RCC 7860 (cell line): ENCODE results near the gene PALLD.

ENCODE experiments used
- DNase-seq: peaks from one replicate; pipeline ENCODE4 v3.0.0-alpha.2; 2015; ENCODE audit warnings: low spot score
- FAIRE-seq: peaks from 2 replicates; lab custom pipeline; 2012; peaks lifted over from hg19 to GRCh38; lab: Jason Lieb, UNC

PALLD gene

DNA sequence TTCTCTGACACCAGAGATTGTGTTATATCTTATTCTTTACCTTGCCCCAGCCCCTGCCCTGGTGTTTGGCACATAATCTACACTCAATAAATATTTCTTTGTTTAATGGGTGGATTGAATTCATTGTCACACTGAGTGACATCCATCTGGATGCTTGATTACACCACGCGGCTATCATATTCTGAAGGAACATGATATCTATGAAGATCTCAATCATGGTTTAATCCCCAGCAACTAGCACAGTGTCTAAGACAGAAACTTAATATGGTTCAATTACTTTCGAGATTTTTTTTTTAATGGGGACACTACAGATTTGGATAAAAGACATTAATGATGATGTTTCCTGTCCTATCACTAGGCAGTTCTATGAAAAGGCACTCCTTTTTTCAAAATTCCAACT lies 246.3 kb downstream of the PALLD start:
- FAIRE-seq, result no peak
- DNase-seq, result no peak

DNA sequence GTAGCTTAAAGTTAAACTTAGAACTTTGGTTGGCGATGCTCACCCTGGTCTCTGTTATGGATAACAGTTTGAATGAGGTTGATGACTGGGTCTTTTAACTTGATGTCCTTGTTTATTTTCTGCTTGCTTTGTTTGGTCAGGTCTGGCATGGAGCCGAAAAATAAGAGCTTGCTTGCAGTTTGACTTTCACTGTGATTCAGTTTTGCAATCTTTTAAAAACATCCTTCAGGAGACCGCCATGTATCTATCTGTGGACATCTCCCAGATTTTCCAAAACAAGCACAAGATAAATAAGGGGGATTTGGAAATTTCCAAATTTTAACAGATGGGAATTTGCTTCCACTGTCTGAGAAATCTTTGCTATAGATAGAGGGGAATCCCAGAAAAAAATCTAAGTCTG lies 246.7 kb downstream of the PALLD start:
- no peak for DNase-seq
- FAIRE-seq, result no peak

- FAIRE-seq (no peak), DNase-seq (no peak)
Measured at GRCh38 chr4:168744021-168744420, 247.2 kb downstream of the PALLD start.

DNA sequence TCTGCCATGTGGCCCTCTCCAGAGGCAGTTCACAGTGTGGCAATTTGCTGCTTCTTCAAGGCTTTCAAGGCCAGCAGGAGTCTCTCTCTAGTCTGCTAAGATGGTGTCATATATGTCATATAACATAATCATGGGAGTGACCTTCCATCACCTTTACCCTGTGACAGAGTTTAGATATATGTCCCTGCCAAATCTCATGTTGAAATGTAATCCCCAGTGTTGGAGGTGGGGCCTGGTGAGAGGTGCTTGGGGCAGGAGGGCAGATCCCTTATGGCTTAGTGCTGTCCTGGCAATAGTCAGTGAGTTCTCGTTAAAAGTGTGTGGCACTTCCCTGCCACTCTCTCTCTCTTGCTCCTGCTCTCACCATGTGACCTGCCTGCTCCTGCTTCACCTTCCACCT lies 252.0 kb downstream of the PALLD start:
- DNase-seq (no peak), FAIRE-seq (no peak)

DNA sequence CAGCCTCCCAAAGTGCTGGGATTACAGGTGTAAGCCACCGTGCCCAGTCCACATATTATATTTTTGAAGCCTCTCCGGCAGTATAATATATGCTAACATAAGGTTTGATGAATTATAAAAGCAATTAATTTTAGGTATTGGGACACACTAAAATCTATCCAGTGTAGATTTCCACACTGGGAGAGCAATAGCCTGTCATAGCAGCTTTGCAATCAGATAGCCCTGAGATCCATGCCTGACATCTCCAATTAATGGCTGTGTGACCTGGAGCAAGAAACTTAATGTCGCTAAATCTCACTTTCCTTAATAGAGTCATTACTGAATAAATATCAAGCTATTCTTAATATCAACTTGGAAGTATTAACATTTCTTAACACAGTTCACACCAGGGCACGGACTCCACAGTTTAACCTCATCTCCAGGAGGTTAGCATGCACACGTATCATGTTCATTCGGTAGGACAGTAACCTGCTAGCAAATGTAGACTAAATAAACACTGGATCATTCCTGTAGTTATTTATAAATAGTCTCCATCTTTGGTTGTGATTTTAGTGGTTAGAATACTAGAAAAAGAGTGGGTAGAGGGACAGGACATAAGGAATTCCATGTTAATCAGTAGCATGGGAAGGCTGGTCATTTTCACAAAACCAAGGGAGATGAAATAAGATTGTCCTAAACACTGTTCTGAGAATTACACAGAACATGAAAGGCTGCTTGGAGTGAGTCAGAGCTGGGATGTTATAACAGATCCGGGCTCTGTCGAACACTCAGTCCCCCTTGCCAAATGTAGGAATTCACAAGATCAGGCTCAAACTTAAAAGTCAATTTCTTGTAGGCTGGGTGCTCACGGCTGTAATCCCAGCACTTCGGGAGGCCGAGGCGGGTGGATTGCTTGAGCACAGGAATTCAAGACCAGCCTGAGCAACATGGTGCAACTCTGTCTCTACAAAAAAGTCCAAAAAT lies 254.7 kb downstream of the PALLD start:
- DNase-seq (no peak), FAIRE-seq (no peak)

DNA sequence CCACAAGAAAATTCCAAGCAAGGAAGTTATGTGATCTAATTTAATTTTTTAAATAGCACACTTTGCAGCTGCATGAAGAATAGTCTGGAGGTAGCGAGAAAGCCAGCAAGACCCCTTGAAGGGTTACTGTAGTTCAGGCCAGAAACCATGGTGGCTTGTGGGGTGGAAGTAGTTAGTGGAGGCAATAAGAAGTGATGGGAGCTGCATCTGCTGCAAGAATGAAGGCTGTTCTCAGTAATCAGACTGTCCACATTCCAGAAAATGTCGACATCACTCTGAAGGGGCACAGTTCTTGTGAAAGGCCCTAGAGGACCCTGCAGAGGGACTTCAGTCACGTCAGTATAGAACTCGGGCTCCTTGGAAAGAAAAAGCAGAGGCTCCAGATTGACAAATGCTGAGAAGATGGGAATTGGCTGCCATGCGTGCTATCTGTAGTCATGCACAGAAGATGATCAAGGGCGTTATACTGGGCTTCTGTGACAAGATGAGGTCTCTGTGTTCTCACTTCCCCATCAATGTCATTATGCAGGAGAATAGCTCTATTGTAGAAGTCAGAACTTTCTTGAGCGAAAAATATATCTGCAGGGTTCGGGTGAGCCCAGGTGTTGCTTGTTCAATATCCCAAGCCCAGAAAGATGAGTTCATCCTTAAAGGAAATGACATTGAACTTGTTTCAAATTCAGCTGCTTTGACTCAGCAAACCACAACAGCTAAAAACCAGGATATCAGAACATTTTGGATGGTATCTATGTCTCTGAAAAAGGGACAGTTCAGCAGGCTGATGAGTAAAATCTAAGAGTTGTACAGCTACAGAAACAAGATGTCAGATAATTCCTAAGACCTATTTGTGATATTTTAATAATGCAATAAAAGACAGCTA lies 259.0 kb downstream of the PALLD start:
- peak; percentile 47 for DNase-seq
- FAIRE-seq, result peak; percentile 70

- DNase-seq (peak; percentile 35), FAIRE-seq (no peak)
Measured at GRCh38 chr4:168757500-168757899, 260.6 kb downstream of the PALLD start.

GRCh38 chr4:168758351-168758876 lies 261.6 kb downstream of the PALLD start:
- peak; percentile 94 for FAIRE-seq
- DNase-seq, result peak; percentile 94

GRCh38 chr4:168759321-168759720 lies 262.5 kb downstream of the PALLD start:
- FAIRE-seq, result no peak
- DNase-seq, result no peak

- FAIRE-seq (no peak), DNase-seq (no peak)
Measured at GRCh38 chr4:168759959-168760527, 263.2 kb downstream of the PALLD start.

DNA sequence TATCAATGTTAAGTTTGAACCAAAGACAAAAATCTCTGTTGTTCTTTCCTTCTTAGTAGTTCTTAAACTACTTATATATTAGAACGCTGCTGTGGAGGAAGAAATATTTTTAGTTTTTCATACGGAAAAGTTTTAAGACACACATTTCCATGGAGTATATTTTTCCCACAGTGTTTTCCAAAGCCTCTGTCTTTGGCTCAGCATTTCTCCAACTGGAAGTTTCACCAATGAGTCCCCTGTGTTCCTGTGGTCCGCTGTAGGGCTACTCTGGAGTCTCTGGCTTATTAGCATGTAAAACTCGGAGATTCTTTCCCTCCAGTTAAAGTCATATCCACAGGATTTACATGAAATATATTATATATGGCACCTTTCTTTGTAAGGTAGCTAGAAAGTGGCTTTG lies 264.2 kb downstream of the PALLD start:
- DNase-seq, result no peak
- no peak for FAIRE-seq

GRCh38 chr4:168765322-168765721 lies 268.5 kb downstream of the PALLD start:
- FAIRE-seq (no peak), DNase-seq (no peak)

DNA sequence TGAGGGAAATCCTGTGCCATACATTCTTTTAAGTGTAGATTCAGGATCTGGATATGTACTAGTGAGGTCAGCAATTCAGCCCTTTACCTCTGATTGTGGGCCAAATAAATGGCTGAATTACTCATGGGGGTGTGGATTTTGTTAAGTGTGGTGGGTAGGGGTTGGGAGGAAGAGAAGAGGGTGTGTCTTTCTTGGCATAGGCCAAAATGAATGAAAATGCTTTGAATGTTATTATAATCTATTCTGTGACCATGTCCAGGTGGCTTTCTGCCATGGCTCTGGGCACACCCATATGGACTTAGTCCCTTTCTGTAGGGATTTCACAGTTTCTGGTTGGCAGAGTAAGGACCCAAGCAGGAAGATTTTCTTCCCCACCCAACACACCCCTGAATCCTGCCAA lies 268.9 kb downstream of the PALLD start:
- no peak for FAIRE-seq
- DNase-seq, result peak; percentile 43

- FAIRE-seq, result peak; percentile 46
- DNase-seq, result peak; percentile 67
Measured at GRCh38 chr4:168766604-168767316, 269.9 kb downstream of the PALLD start.

- DNase-seq, result no peak
- no peak for FAIRE-seq
Measured at GRCh38 chr4:168769416-168769815, 272.6 kb downstream of the PALLD start.

- no peak for FAIRE-seq
- DNase-seq, result no peak
Measured at GRCh38 chr4:168769837-168770236, 273.0 kb downstream of the PALLD start.

DNA sequence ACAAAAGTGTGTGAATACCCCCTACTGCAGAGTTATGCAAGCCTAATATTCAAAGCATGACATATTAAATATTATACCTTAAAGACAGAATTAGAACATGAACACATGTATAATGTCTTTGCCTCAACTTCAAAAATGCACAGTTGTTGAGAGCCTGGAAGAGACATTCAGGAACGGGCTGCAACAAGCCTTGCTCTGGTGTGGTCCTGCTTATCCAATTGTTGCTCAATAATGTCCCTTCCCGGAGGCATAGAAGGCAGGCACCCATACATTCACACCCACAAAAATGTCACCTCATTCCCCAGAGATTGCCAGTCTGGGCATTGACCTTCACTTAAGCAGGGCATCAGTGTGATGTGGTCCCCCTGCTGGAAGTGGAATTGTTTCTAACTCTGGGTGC lies 274.4 kb downstream of the PALLD start:
- no peak for FAIRE-seq
- no peak for DNase-seq

- FAIRE-seq, result no peak
- no peak for DNase-seq
Measured at GRCh38 chr4:168773388-168774195, 276.7 kb downstream of the PALLD start.

DNA sequence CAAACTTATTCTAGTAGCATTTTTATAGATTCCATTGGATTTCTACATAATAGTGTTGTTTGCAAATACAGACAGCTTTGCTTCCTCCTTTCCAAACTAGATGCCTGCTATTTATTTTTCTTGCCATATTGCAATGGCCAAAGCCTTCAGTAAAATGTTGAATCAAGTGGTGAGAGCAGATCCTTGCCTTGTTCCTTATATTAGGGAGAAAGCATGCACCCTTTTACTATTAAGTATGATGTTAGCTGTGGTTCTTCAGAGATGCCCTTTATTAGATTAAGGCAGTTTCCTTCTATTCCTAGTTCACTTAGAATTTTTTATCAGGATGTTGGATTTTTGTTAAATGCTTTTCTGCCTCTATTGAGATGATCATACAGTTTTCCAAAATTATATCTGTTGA lies 279.5 kb downstream of the PALLD start:
- no peak for FAIRE-seq

More for the DNA sequence above, 279.5 kb downstream of the PALLD start:
- no peak for DNase-seq
